Stimulated activated CD4-positive, alpha-beta T cell treated with anti-CD3 and anti-CD28 coated beads, Interleukin-15, amount 100 ng/mL, for 24 hours (primary cell): ENCODE measurements around the gene GNB2.
"Not testable (repeated sequence)": the region's sequence is repeated elsewhere in the genome, so short reads cannot be mapped to it uniquely, and the experiment has no call there.

Experiments used
- DNase-seq: peaks from one replicate; pipeline ENCODE4 v3.0.0-alpha.2; 2020

GNB2 gene

GRCh38 chr7:100673302-100673941 is at the start of gene GNB2:
TSS of gene GNB2 (plus strand) at chr7:100673740. CDS start at chr7:100676266, 2,526 bp downstream.
- peak; percentile 99 for DNase-seq

GRCh38 chr7:100623951-100624824 is 49.4 kb upstream of the GNB2 start:
- no peak for DNase-seq

- DNase-seq = no peak
Observed at GRCh38 chr7:100626055-100626454, 47.5 kb upstream of the GNB2 start.

- peak; percentile 89 for DNase-seq
Observed at GRCh38 chr7:100626530-100627237, 46.9 kb upstream of the GNB2 start.

GRCh38 chr7:100627238-100627549 is 46.3 kb upstream of the GNB2 start:
- DNase-seq = no peak

- peak; percentile 49 for DNase-seq
Observed at GRCh38 chr7:100629117-100629716, 44.3 kb upstream of the GNB2 start.

- no peak for DNase-seq
Observed at GRCh38 chr7:100630066-100630465, 43.5 kb upstream of the GNB2 start.

GRCh38 chr7:100632951-100633717 is 40.4 kb upstream of the GNB2 start:
- DNase-seq = peak; percentile 82

- no peak for DNase-seq
Observed at GRCh38 chr7:100639995-100640516, 33.5 kb upstream of the GNB2 start.

GRCh38 chr7:100640517-100641440 is 32.8 kb upstream of the GNB2 start:
- DNase-seq = no peak

GRCh38 chr7:100641463-100641859 is 32.1 kb upstream of the GNB2 start, which contains the start of gene TFR2:
TSS of gene TFR2 (minus strand) at chr7:100641552. CDS start at chr7:100641509, 43 bp downstream.
- DNase-seq = no peak

- DNase-seq = no peak
Observed at GRCh38 chr7:100641860-100642533, 31.5 kb upstream of the GNB2 start.

GRCh38 chr7:100642534-100642907 is 31.0 kb upstream of the GNB2 start:
- DNase-seq = peak; percentile 62

- DNase-seq = no peak
Observed at GRCh38 chr7:100649826-100650565, 23.5 kb upstream of the GNB2 start.

GRCh38 chr7:100654908-100655831 is 18.4 kb upstream of the GNB2 start:
- no peak for DNase-seq

GRCh38 chr7:100655908-100656674 is 17.4 kb upstream of the GNB2 start, which contains the start of gene ACTL6B:
TSS of gene ACTL6B (minus strand) at chr7:100656448. CDS start at chr7:100656354, 94 bp downstream.
- DNase-seq = peak; percentile 77

GRCh38 chr7:100662194-100662776 is 11.3 kb upstream of the GNB2 start:
- not testable (repeated sequence) for DNase-seq
